ENCODE results near the gene ALDH3A2.
"Not testable (repeated sequence)": the region's sequence is repeated elsewhere in the genome, so short reads cannot be mapped to it uniquely, and the experiment has no call there.

ALDH3A2 gene

DNA sequence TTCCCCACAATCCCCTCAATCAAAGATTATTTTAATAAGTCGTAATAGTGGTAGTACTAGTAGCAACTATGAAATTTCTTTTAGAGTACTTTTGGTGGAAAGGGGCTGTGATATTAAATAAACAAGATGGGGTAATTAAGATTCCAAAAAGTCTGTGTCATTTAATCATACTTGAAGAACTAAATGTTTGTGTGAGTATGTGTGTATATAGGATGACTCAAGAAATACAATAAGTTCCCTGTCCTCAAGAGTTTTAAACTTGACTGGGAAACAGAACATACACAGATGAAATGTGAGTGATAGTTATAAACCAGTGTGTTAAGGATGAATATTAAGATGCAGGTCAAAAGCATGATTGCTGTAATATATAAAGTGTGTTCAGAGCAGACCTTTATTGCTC, 2.3 kb downstream of the ALDH3A2 start:
- DNase-seq (ENCODE audit: low read depth in 2 of 2), result no peak

GRCh38 chr17:19651451-19652238, 3.1 kb downstream of the ALDH3A2 start:
- DNase-seq (ENCODE audit: low read depth in 2 of 2), result no peak

- no peak for DNase-seq (ENCODE audit: low read depth in 2 of 2)
Observed at GRCh38 chr17:19652595-19652994, 4.0 kb downstream of the ALDH3A2 start.

GRCh38 chr17:19654342-19654886, 5.9 kb downstream of the ALDH3A2 start:
- no peak for DNase-seq (ENCODE audit: low read depth in 2 of 2)

GRCh38 chr17:19654896-19655295, 6.3 kb downstream of the ALDH3A2 start:
- no peak for DNase-seq (ENCODE audit: low read depth in 2 of 2)

DNA sequence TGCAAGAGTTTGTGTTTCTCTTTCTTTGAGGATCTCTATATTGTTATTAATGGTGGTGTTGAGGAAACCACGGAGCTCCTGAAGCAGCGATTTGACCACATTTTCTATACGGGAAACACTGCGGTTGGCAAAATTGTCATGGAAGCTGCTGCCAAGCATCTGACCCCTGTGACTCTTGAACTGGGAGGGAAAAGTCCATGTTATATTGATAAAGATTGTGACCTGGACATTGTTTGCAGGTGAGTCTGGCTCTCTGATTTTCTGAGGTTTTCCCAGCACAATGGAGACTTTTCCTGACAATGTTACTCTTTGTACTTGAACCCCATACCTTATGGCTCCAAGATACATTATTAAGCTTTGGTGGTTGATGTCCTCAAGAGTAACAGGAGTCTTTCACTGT, 7.8 kb downstream of the ALDH3A2 start:
- no peak for DNase-seq (ENCODE audit: low read depth in 2 of 2)

DNA sequence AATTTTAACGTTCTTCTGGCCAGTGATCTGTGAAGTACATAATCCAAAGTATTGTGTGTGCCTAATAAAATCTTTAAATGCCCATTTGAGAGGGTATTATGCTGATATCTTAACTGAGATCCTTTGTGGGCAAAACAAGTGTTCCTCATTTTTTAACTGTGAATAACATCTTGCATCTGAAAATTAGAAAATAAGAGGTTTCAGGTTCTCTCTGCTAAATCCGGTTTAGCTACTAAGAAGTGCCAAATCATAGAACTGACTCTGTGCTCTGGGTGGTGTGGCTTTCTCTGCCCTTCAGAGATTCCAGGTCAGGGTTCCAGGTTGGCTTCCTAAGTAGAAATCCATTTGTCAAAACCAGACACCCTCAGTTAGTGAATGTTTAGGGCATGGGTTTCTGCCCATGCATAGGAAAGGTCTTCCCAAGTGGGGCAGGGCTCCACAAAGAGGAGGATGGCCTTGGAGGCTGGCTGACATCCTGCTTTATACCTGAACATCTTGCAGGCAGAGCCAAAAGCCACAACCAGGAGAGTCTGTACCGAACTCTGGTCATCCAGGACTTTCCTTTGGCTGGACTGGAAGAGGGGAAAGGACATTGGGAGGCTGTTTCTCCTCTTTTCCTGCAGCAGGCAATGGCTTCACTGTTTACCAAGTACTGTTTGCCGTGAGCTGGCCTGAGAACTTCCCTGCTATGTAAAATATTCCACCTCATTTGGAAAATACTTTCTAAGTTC, 8.5 kb downstream of the ALDH3A2 start:
- DNase-seq (ENCODE audit: low read depth in 2 of 2), result no peak

- DNase-seq (ENCODE audit: low read depth in 2 of 2), result no peak
Observed at GRCh38 chr17:19659366-19660177, 11.0 kb downstream of the ALDH3A2 start.

DNA sequence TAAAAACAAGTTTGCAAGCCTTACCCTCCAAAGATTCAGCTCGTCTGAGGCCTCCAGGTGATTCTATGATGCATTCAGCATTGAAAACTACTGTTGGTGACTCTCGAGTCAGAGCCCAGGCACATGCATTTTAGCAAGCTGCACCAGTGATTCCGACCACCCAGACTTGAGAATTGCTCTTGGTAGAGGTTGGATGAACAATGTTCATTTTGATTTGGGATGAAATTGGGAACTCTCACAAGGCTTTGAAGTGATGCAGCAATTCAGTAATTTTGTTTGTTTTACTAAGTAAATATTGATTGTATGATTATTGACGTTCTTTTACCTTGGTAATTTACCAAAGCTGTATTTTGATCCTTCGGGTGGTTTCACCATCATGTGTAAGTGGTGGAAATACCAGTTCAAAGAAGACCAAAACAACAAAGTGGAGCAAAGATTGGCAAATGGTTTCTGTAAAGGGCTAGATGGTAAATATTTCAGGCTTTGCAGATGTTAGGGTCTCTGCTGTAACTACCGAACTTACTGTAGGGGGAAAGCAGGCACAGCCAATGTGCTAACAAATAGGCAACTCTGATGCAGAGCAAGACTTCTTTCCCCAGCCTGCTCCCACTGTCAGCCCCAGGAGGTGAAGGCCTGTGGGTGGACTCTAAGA, 11.8 kb downstream of the ALDH3A2 start:
- no peak for DNase-seq (ENCODE audit: low read depth in 2 of 2)

- no peak for DNase-seq (ENCODE audit: low read depth in 2 of 2)
Observed at GRCh38 chr17:19661121-19661520, 12.6 kb downstream of the ALDH3A2 start.

DNA sequence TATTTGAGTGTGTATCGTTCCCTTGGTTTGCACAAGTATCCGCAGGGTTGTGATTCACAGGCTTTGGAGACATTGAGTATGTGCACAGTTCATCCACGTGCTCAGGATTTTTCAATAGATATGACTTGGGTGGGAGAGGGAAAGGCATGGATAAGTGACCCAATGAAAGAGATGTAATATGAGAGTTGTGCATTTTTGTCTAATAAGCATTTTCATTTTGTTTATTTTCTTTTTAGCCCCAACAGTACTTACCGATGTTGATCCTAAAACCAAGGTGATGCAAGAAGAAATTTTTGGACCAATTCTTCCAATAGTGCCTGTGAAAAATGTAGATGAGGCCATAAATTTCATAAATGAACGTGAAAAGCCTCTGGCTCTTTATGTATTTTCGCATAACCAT, 14.5 kb downstream of the ALDH3A2 start:
- no peak for DNase-seq (ENCODE audit: low read depth in 2 of 2)

DNA sequence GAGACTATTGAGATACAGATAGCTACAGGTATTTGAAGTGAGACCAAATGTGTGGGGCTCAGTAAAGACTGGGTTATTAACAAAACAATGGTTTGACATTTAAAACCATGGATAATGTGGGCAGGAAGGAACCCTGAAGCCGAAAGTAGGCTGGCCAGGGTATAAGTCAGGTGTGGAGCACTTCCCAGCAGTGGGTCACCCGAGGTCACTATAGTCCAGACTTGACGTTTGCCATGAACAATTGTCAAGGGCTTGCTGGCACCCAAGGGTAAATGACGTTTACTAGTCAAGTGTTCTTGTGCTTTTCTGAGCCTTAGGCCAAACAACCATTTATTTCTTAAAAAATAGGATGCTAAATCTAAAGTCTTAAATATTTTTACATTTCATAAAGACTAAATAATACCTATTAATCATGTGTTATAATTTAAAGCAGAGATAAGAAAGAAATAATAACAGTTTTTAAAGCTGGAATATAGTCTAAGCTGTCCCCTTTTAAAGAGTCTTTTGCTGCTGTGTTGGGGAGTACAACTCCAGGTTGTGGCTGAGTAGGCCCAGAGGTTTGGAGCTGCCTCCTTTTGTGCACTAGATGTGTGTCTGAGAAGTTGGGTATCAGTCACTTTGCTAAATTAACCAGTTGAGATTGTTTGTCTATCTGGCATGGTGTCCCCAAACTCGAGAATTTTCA, 15.7 kb downstream of the ALDH3A2 start:
- no peak for DNase-seq (ENCODE audit: low read depth in 2 of 2)

- DNase-seq (ENCODE audit: low read depth in 2 of 2), result no peak
Observed at GRCh38 chr17:19664821-19665181, 16.2 kb downstream of the ALDH3A2 start.

- not testable (repeated sequence) for DNase-seq (ENCODE audit: low read depth in 2 of 2)
Observed at GRCh38 chr17:19669680-19670079, 21.1 kb downstream of the ALDH3A2 start.

DNA sequence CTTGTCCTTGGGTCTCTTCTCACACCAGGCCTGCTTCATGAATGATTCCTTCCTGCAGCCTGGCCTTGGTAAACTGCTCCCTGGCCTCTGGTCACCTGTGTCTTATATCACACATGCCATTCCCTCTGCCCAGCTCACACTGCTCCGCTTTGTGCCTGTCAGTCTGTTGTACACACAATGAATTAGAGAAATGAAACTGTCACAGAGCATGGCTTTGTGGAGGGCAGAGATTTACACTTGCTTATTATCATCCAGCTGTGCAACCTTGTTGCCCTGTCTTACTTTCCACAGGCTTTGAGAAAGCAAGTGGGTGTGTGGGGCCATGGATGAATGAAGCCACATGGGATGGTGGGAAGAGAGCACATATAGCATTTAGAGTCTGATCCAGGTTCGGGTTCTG, 22.4 kb downstream of the ALDH3A2 start:
- no peak for DNase-seq (ENCODE audit: low read depth in 2 of 2)

DNA sequence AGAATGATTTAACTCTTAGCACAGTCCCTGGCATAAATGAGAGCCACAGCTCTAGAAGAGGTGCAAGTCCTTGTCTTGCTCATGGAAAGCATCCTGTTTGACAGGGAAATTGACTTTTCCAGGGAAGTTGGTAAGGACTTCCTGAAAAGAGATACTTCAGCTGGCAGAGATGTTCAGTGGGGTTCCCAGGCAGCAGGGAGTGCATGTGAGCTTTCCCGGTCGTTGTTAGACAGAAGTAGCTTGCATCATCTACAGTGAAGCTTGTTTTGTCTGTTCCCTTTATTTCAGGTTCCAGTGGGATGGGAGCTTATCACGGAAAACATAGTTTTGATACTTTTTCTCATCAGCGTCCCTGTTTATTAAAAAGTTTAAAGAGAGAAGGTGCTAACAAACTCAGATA, 22.9 kb downstream of the ALDH3A2 start:
- DNase-seq (ENCODE audit: low read depth in 2 of 2), result no peak

- DNase-seq (ENCODE audit: low read depth in 2 of 2), result no peak
Observed at GRCh38 chr17:19672009-19672750, 23.6 kb downstream of the ALDH3A2 start.

DNA sequence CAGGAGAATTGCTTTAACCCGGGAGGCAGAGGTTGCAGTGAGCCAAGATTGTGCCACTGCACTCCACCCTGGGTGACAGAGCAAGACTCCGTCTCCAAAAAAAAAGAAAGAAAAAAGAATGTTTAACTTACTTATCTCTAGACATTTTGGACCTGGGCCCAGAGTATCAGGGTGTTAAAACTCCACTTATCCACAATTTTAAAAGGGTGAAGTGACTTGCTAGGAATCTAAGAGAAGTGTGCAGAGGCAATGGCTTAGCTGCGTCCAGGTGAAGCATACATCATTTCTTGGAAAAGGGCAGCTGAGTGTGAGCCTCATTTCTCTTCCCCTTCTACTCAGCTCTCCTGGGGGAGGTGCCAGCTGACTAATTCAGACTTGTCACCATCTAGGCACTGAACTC, 25.1 kb downstream of the ALDH3A2 start:
- DNase-seq (ENCODE audit: low read depth in 2 of 2), result no peak

DNA sequence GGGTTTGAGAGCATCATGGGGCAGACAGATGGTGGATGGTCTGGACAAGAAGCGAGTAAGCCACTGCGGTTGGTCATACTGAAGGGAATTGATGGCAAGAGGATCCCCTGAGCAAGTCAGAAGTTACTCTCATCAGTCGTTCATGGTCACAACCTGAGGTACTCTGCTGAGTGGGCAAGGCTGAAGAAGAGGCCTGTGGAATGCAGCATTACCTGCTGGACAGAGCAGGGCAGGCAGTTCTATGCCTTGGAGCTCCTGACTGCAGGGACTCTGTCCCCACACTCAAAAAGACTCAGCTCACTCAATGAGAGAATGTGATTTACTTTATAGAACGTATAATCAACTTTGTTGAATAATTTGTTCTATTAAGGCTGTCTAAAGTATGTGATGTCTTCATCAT, 28.3 kb downstream of the ALDH3A2 start:
- no peak for DNase-seq (ENCODE audit: low read depth in 2 of 2)

- no peak for DNase-seq (ENCODE audit: low read depth in 2 of 2)
Observed at GRCh38 chr17:19677736-19678379, 29.3 kb downstream of the ALDH3A2 start.

All from stimulated activated CD8-positive, alpha-beta memory T cell treated with anti-CD3 and anti-CD28 coated beads, Interleukin-15, amount 100 ng/mL, for 4 hours (primary cell).